HG03439 (cell line): ENCODE measurements around the gene MYO15A.
A peak's percentile ranks its signal among the peaks of the same experiment; 100 is the strongest.
"Not testable (repeated sequence)": the region's sequence is repeated elsewhere in the genome, so short reads cannot be mapped to it uniquely, and the experiment has no call there.

Experiments
- ATAC-seq: cut with Tn5 transposase; IDR thresholded peaks from one replicate; pipeline ENCODE4 v1.9.1; 2021; ENCODE audit warnings: mild to moderate bottlenecking, moderate library complexity; ENCODE audit not compliant: unreplicated experiment

Gene MYO15A

GRCh38 chr17:18208092-18208491 lies 99.5 kb downstream of the MYO15A start:
- no peak for ATAC-seq

- ATAC-seq = no peak
These were observed 105.2 kb downstream of the MYO15A start for GRCh38 chr17:18213666-18214270.

GRCh38 chr17:18216906-18217305 lies 108.3 kb downstream of the MYO15A start:
- ATAC-seq = not testable (repeated sequence)

- ATAC-seq = no peak
These were observed 109.0 kb downstream of the MYO15A start for GRCh38 chr17:18217412-18218015.

- no peak for ATAC-seq
These were observed 110.3 kb downstream of the MYO15A start for GRCh38 chr17:18218756-18219415.

DNA sequence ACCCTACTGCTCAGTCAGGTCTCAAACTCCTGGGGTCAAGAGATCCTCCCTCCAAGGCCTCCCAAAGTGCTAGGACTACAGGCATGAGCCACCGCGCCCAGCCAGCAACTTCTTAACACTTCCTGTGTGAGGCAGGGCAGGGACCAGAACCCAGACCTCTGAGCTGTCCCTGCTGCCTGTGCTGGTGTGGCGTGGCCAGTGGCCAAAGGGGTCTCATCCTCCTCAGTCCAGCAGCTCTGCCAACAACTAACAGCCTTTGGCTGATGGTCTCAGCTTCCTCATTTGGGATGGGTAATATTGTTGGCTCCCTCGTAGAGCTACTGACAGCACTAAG lies 115.5 kb downstream of the MYO15A start:
- no peak for ATAC-seq

DNA sequence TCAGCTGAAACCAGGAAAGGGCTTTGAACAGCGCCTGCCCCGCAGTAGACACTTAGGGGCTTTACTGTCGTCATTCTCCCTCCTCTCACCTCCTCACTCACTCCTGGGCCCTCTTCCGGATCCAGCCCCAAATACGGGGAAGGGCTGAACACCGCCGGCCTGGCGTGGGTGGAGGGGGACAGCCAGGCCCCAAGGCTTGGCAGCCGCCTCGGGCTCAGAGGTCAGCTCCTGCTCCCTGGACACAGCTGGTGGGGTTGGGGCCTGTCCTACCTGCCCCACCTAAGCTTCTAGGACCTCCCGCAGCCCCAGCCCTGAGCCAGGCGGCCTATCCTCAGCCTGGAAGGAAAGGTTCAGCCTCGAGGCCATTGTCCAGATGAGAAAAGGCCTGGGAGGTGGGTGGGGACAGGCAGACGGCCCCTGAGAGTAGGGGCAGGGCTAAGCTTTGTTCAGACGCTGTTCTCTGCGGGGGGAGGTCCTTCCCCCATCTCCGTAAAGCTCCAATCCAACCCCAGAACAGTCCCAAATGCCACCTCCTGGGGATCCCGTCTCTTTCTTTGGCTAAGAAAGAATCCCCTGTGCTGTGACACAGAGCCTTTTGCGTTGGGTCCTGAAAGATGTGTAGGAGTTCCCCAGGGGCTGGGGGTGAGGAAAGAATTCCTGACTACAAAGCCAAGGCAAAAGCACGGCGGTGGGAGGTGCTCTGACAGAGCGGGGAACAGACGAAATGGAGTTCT lies 116.0 kb downstream of the MYO15A start:
- no peak for ATAC-seq

- peak; percentile 81 for ATAC-seq
These were observed 116.6 kb downstream of the MYO15A start, which contains the start of gene LLGL1 for GRCh38 chr17:18225121-18225641. Gene LLGL1 (plus strand): TSS chr17:18225635. CDS start chr17:18225683, 48 bp downstream.

- peak; percentile 13 for ATAC-seq
These were observed 117.2 kb downstream of the MYO15A start for GRCh38 chr17:18225642-18226283.

DNA sequence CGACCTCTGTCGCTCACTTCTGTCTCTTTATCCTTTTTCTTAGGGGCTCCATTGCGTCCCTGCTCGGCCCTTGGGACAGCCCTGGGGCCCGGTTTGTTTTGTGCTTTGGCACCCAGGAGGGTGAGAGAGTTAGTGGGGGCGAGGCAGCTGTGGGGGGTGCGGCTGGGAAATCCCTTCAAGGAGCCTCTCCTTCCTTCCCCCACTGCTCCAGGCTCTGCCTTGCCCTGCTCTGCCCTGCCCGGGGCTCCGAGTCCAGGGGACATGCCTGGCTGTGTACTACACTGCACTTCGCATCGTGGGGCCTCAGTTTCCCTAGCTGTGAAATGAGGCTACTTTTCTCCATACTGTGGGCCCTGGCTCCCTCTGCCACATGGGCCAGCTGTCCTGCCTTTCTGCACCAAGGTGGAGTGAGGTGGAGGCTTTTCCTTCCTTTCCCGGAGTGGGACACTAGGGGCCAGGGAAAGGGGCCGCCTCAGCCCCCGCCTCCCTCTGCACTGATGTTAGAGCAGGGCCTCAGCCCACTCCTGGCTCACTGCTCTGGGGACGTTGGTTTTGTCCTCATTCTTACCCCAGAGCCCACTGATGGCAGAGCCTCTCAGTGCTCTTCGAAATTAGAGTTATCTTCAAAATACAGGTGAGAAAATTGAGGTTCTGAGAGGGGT lies 117.9 kb downstream of the MYO15A start:
- no peak for ATAC-seq

GRCh38 chr17:18227635-18228034 lies 119.1 kb downstream of the MYO15A start:
- no peak for ATAC-seq

DNA sequence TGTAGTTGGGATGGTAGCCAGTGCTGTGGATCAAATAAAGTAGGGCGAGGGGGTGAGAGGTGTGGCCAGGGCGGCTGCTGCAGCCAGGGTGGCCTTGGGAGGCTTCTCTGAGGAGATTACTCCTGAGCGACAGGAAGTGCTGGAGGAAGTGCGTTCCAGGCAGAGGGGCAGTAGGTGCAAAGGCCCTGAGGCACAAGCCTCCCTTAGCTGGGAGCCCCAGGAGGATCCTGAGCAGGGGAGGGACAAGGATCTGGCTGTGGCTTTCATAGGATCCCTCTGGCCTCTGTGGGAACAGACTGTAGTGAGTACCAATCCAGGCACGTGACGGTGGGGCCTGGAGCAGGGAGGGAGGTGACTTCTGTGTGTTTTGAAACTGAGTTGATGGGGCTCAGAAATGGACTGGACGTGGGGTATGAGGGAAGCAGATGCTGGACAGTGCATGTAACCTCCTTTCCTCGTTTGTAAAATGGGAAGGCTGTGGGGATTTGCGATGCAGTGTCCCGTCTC lies 119.7 kb downstream of the MYO15A start:
- no peak for ATAC-seq

GRCh38 chr17:18229254-18229653 lies 120.7 kb downstream of the MYO15A start:
- no peak for ATAC-seq
